Gastrocnemius medialis (tissue), 4 donors: ENCODE data around the gene HEXD. TPM values are rescaled to one million over a fixed set of nuclear protein-coding genes. Genes with fewer than 3 reads are reported as not detected.

ENCODE experiments used
- ATAC-seq, 2 donors: fragments of 150-250 bp; one replicate each; pipeline ENCODE4 v1.9.1; 2016
- DNase-seq, 2 donors: peaks; one replicate each; pipeline ENCODE4 v3.0.0-alpha.2; 2019
- H3K27ac ChIP-seq, 4 donors: fragments of 200-600 bp; sonication (generic); 1 replicate in 1 of 4; 2 replicates in 3 of 4; pipeline ENCODE4 v1.5.1; 2016 to 2018; ENCODE audit warnings: mild to moderate bottlenecking in 2 of 4, moderate library complexity in 1 of 4
- H3K27me3 ChIP-seq, 3 donors: fragments of 200-600 bp; sonication (generic) in 2 of 3; 1 replicate in 1 of 3; 2 replicates in 2 of 3; pipeline versions ENCODE4 v1.5.1 to v1.6.0; 2016 to 2019; ENCODE audit warnings: mild to moderate bottlenecking in 1 of 3, moderate library complexity in 1 of 3
- H3K36me3 ChIP-seq, 2 donors: fragments of 200-600 bp; sonication (generic) in 1 of 2; one replicate each; pipeline ENCODE4 v1.5.1; 2017 to 2018
- H3K4me1 ChIP-seq, 2 donors: fragments of 200-600 bp; sonication (generic) in 1 of 2; one replicate each; pipeline ENCODE4 v1.5.1; 2016 to 2017; ENCODE audit warnings: mild to moderate bottlenecking in 2 of 2
- H3K4me3 ChIP-seq, 4 donors: fragments of 200-600 bp; sonication (generic) in 3 of 4; 1 replicate in 1 of 4; 2 replicates in 3 of 4; pipeline ENCODE4 v1.5.1; 2016 to 2019; ENCODE audit warnings: mild to moderate bottlenecking in 2 of 4
- H3K9me3 ChIP-seq, 3 donors: fragments of 200-600 bp; sonication (generic) in 2 of 3; 1 replicate in 1 of 3; 2 replicates in 2 of 3; pipeline ENCODE4 v1.5.1; 2016 to 2019
- CTCF ChIP-seq, 5 experiments: fragments of 450-650 bp in 3 of 5; fragments of 200-600 bp in 2 of 5; sonication (generic) in 2 of 5; IDR thresholded peaks in 4 of 5; conservative IDR thresholded peaks in 1 of 5; 1 replicate in 4 of 5; 2 replicates in 1 of 5; pipeline ENCODE4 v1.5.1; 2016 to 2019; ENCODE audit warnings: antibody characterized with exemption in 5 of 5, mild to moderate bottlenecking in 3 of 5, moderate library complexity in 3 of 5
- POLR2A ChIP-seq, 2 donors: fragments of 450-650 bp; IDR thresholded peaks; one replicate each; pipeline ENCODE4 v1.6.1; 2017; ENCODE audit warnings: antibody characterized with exemption in 2 of 2, mild to moderate bottlenecking in 2 of 2, moderate library complexity in 2 of 2
- in situ Hi-C, 4 donors: fragments of 200-750 bp; cut with MboI; loops; one replicate each; pipeline versions ENCODE4 v1.15.0 to v1.8.0; 2017; ENCODE audit warnings: low sequenced_read_pairs in 4 of 4
- intact Hi-C: fragments of 100-400 bp; cut with DNase I; formaldehyde crosslinking; loops from one replicate; pipeline ENCODE4 v1.15.1; 2023; ENCODE audit warnings: low total_unique reads
- total RNA-seq, 4 donors: library from RNA; depleted of rRNA; stranded (reverse); fragments of >200 nt; gene quantifications; one replicate each; pipeline versions ENCODE4 v1.1.0 to v1.2.3, GENCODE V29; 2016

The HEXD gene
- total RNA-seq, result 10 to 100 TPM; 15.5 to 35.1 (median 22.5) TPM

- peak within 1 kb of the TSS; percentile 71 to 95 (median 83) for H3K4me3 ChIP-seq
- H3K36me3 ChIP-seq, result peaks cover 0 to 14% of the 10 kb centered on the region in 2 donors
- TF ChIP-seq POLR2A (IDR thresholded peaks at IDR 0.05), result peak; percentile 54 to 70
- TF ChIP-seq CTCF (IDR thresholded peaks at IDR 0.05 in 4 of 5, conservative IDR thresholded peaks at IDR 0.05 in 1 of 5), result peak in 3 of 5 experiments; percentile 10 to 33 (median 15)
- H3K9me3 ChIP-seq, result no peaks in the 10 kb centered on the region
- peak; percentile 92 to 93 for ATAC-seq
- peak; percentile 57 to 68 for DNase-seq
- no peaks in the 10 kb centered on the region for H3K27me3 ChIP-seq
- intact Hi-C loops (loop anchor here (1.0 to 10.0 kb wide), 4 partner anchors 79 to 213 kb away; no protein-coding TSS in a partner anchor), in situ Hi-C loops (loop anchor here in 1 of 4 donors (10.0 kb wide), 1 partner anchor 63 kb away; the partner anchor contains the start of gene TEX19)
- H3K4me1 ChIP-seq, result peaks cover 16 to 19% of the 10 kb centered on the region in 2 donors
- H3K27ac ChIP-seq, result peak within 1 kb of the TSS; percentile 85 to 99 (median 97)
Measured at GRCh38 chr17:82418001-82418986, at the start of gene HEXD, which contains the start of gene OGFOD3. TSS of gene HEXD (plus strand) at chr17:82418347. CDS start at chr17:82419800, 1,453 bp downstream. TSS of gene OGFOD3 (minus strand) at chr17:82418586. CDS start at chr17:82418485, 101 bp downstream.

DNA sequence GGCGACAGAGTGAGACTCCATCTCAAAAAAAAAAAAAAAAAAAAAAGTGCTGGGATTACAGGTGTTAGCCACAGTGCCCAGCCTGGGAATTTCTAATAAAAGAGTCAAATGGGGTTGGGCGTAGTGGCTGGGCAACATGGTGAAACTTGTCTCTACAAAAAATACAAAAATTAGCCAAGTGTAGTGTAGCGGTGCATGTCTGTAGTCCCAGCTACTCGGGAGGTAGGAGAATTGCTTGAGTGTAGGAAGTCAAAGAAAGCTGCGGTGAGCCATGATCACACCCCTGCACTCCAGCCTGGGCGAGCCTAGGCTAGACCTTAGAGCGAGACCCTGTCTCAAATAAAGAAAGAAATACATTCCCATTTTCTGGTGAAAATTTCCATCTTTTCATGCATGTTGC, 48.9 kb upstream of the HEXD start:
- ATAC-seq (no peak), DNase-seq (no peak)
- peaks cover 11 to 17% of the 10 kb centered on the region in 2 donors for H3K4me1 ChIP-seq
- H3K27ac ChIP-seq, result no peak overlapping the region
- TF ChIP-seq POLR2A (IDR thresholded peaks at IDR 0.05), result no peak
- no peak for TF ChIP-seq CTCF (IDR thresholded peaks at IDR 0.05 in 4 of 5, conservative IDR thresholded peaks at IDR 0.05 in 1 of 5)
- no peaks in the 10 kb centered on the region for H3K36me3 ChIP-seq
- H3K9me3 ChIP-seq, result no peaks in the 10 kb centered on the region
- intact Hi-C loops, result no loop called here
- in situ Hi-C loops, result loop anchor here in 1 of 4 donors (25.0 kb wide), 1 partner anchor 393 kb away; the partner anchor contains the start of gene TBCD
- no peak overlapping the region for H3K4me3 ChIP-seq
- H3K27me3 ChIP-seq, result peaks cover 31 to 45% (median 34%) of the 10 kb centered on the region in 3 donors

- intact Hi-C loops, result no loop called here
- in situ Hi-C loops, result loop anchor here in 1 of 4 donors (25.0 kb wide), 1 partner anchor 392 kb away; the partner anchor contains the start of gene TBCD
- Histone ChIP-seq H3K4me1 (peaks cover 11 to 17% of the 10 kb centered on the region in 2 donors), H3K27ac (no peak overlapping the region), H3K4me3 (peak overlapping the region; percentile 33 to 57 (median 42)), H3K27me3 (peaks cover 36 to 45% (median 38%) of the 10 kb centered on the region in 3 donors), H3K36me3 (no peaks in the 10 kb centered on the region), H3K9me3 (no peaks in the 10 kb centered on the region)
- no peak for ATAC-seq
- DNase-seq, result no peak
- TF ChIP-seq CTCF (IDR thresholded peaks at IDR 0.05 in 4 of 5, conservative IDR thresholded peaks at IDR 0.05 in 1 of 5) (no peak), POLR2A (IDR thresholded peaks at IDR 0.05) (no peak)
Measured at GRCh38 chr17:82370471-82371332, 47.4 kb upstream of the HEXD start.
